Endothelial cell of umbilical vein (primary cell): Measurements from ENCODE around the gene RSRC1. TPM values are rescaled to one million over a fixed set of nuclear protein-coding genes. Genes with fewer than 3 reads are reported as not detected.

Experiments used
- BruUV-seq: library from RNA; stranded (reverse); fragments of 400-500 nt; replicated peaks from 2 replicates; lab custom pipeline; 2021; lab: Mats Ljungman, UMichigan
- CTCF ChIA-PET: fragments of 300-600, 350-600 bp; sonication (Branson Sonifier 250); formaldehyde crosslinking; loops from one replicate; lab custom pipeline; 2021; ENCODE audit warnings: antibody characterized with exemption, inconsistent platforms; lab: Charles Lee
- POLR2A ChIA-PET: fragments of 300-600, 350-600 bp; sonication (Branson Sonifier 250); formaldehyde crosslinking; loops from one replicate; lab custom pipeline; 2021; ENCODE audit warnings: antibody characterized with exemption, inconsistent platforms; lab: Charles Lee
- DNase-seq: peaks from one replicate; pipeline ENCODE4 v3.0.0-alpha.2; 2011; ENCODE audit warnings: low read depth, low spot score
- FAIRE-seq: peaks from 2 replicates; lab custom pipeline; 2011; peaks lifted over from hg19 to GRCh38; lab: Jason Lieb, UNC
- H2AFZ ChIP-seq: 2 replicates; pipeline ENCODE4 v1.6.0; 2012; ENCODE audit warnings: low read depth, low read length, control low read depth, inconsistent platforms
- H3K27ac ChIP-seq: 2 replicates; pipeline ENCODE4 v1.5.1; 2011; ENCODE audit warnings: low read depth, mild to moderate bottlenecking, control low read depth, low read length, moderate library complexity; ENCODE audit not compliant: insufficient read depth
- H3K27me3 ChIP-seq, 2 experiments: 2 replicates each; pipeline versions ENCODE4 v1.6.0 to v1.6.1; 2011; ENCODE audit warnings: low read length in 2 of 2, mixed read lengths in 1 of 2; ENCODE audit not compliant: control insufficient read depth in 2 of 2, insufficient read depth in 2 of 2
- H3K36me3 ChIP-seq, 2 experiments: 2 replicates in 1 of 2; 3 replicates in 1 of 2; pipeline ENCODE4 v1.5.1; 2011; ENCODE audit warnings: low read length in 2 of 2, mild to moderate bottlenecking in 1 of 2, moderate library complexity in 1 of 2; ENCODE audit not compliant: control insufficient read depth in 2 of 2, insufficient read depth in 2 of 2; ENCODE audit errors: extremely low read depth in 1 of 2
- H3K4me1 ChIP-seq: 3 replicates; pipeline ENCODE4 v1.5.1; 2011; ENCODE audit warnings: mild to moderate bottlenecking, low read length; ENCODE audit not compliant: control insufficient read depth, insufficient read depth; ENCODE audit errors: extremely low read depth
- H3K4me2 ChIP-seq: 2 replicates; pipeline ENCODE4 v1.6.1; 2011; ENCODE audit warnings: low read length, control low read depth, mixed read lengths; ENCODE audit not compliant: insufficient read depth
- H3K4me3 ChIP-seq, 3 experiments: fragments of 200-600 bp in 1 of 3; sonication (generic), shearing (Covaris generic) in 1 of 3; replicated peaks in 1 of 3; 2 replicates each; pipeline ENCODE4 v1.5.1; 2011 to 2016; ENCODE audit warnings: control low read depth in 3 of 3, low read length in 3 of 3, mild to moderate bottlenecking in 2 of 3, inconsistent platforms in 1 of 3, low read depth in 1 of 3, moderate library complexity in 1 of 3; ENCODE audit not compliant: insufficient read depth in 1 of 3
- H3K79me2 ChIP-seq: 2 replicates; pipeline ENCODE4 v1.6.0; 2012; ENCODE audit warnings: low read length, inconsistent platforms; ENCODE audit not compliant: control insufficient read depth, insufficient read depth
- H3K9ac ChIP-seq: replicated peaks from 2 replicates; pipeline ENCODE3; 2011; ENCODE audit warnings: low read length, control low read depth; ENCODE audit not compliant: insufficient read depth; ENCODE audit errors: extremely low read depth
- H3K9me1 ChIP-seq: replicated peaks from 3 replicates; pipeline ENCODE4 v1.6.0; 2011; ENCODE audit warnings: mild to moderate bottlenecking, low read length; ENCODE audit not compliant: control insufficient read depth, insufficient read depth; ENCODE audit errors: extremely low read depth
- H3K9me3 ChIP-seq: replicated peaks from 2 replicates; pipeline ENCODE4 v1.5.1; 2012; ENCODE audit warnings: low read length, inconsistent platforms; ENCODE audit not compliant: control insufficient read depth, insufficient read depth
- H4K20me1 ChIP-seq: replicated peaks from 2 replicates; pipeline ENCODE3; 2011; ENCODE audit warnings: mild to moderate bottlenecking, low read length; ENCODE audit not compliant: control insufficient read depth, insufficient read depth; ENCODE audit errors: extremely low read depth
- EZH2 ChIP-seq: IDR thresholded peaks from 2 replicates; pipeline ENCODE4 v1.6.1; 2012; ENCODE audit warnings: borderline replicate concordance, low read depth, mild to moderate bottlenecking, moderate library complexity, low read length, inconsistent platforms; ENCODE audit not compliant: severe bottlenecking
- FOS ChIP-seq: IDR thresholded peaks from 2 replicates; pipeline ENCODE4 v1.6.1; 2011; ENCODE audit warnings: mild to moderate bottlenecking, low read length, moderate library complexity, borderline replicate concordance; ENCODE audit not compliant: insufficient read depth
- GATA2 ChIP-seq: IDR thresholded peaks from 2 replicates; pipeline ENCODE4 v1.7.0; 2011; ENCODE audit warnings: low read depth, mild to moderate bottlenecking, moderate library complexity, mixed read lengths, low read length; ENCODE audit not compliant: insufficient read length, insufficient read depth
- JUN ChIP-seq: IDR thresholded peaks from 2 replicates; pipeline ENCODE4 v1.6.1; 2011; ENCODE audit warnings: borderline replicate concordance, low read depth; ENCODE audit not compliant: insufficient read length, insufficient read depth
- MYC ChIP-seq: IDR thresholded peaks from one replicate; pipeline ENCODE4 v1.6.1; 2011; ENCODE audit warnings: mild to moderate bottlenecking, low read depth, low read length
- POLR2A ChIP-seq: IDR thresholded peaks from 2 replicates; pipeline ENCODE4 v1.6.1; 2012; ENCODE audit warnings: low read depth, mild to moderate bottlenecking, control low read depth, low read length
- POLR2AphosphoS5 ChIP-seq: IDR thresholded peaks from 2 replicates; pipeline ENCODE4 v1.6.1; 2012; ENCODE audit warnings: low read depth, mild to moderate bottlenecking, control low read depth, low read length, moderate library complexity; ENCODE audit not compliant: insufficient read depth
- dilution Hi-C: fragments of 300-500 bp; cut with MboI; formaldehyde crosslinking; loops from one replicate; pipeline ENCODE4 v1.15.0; 2019; ENCODE audit warnings: low sequenced_read_pairs; ENCODE audit not compliant: extremely low pct_ligation_motif_present
- intact Hi-C: fragments of 100-400 bp; cut with micrococcal nuclease; formaldehyde crosslinking; loops from one replicate; pipeline ENCODE4 v1.10.0; 2022
- polyA plus RNA-seq, 4 experiments: library from polyadenylated mRNA; depleted of rRNA in 3 of 4; stranded (reverse) in 3 of 4; unstranded in 1 of 4; fragments of >200 nt; gene quantifications; 2 replicates each; pipeline versions ENCODE4 v1.2.1 to v1.2.3, GENCODE V29; 2011 to 2012; ENCODE audit warnings: missing spikeins in 1 of 4
- total RNA-seq: library from RNA; stranded (reverse); gene quantifications from 2 replicates; pipeline ENCODE4 v1.2.3, GENCODE V29; 2021
- TF ChIP-seq, protein P1 (sequence below), 2 donors: IDR thresholded peaks; 1 replicate in 1 of 2; 2 replicates in 1 of 2; pipeline ENCODE4 v1.5.1; 2011; ENCODE audit warnings: low read length in 2 of 2, mild to moderate bottlenecking in 2 of 2, moderate library complexity in 2 of 2, control low read depth in 1 of 2, inconsistent platforms in 1 of 2, low read depth in 1 of 2; ENCODE audit not compliant: insufficient read depth in 1 of 2; ENCODE audit errors: extremely low read depth in 1 of 2
- TF ChIP-seq, protein P2 (sequence below): IDR thresholded peaks from 2 replicates; pipeline ENCODE4 v1.6.1; 2011; ENCODE audit not compliant: insufficient read depth, insufficient read length

The RSRC1 gene
- total and polyA plus RNA-seq, 2 donors (not counting 3 experiments of a cell fraction or from before 2014, with no cell fraction given) = 1.8 to 25.4 TPM

DNA sequence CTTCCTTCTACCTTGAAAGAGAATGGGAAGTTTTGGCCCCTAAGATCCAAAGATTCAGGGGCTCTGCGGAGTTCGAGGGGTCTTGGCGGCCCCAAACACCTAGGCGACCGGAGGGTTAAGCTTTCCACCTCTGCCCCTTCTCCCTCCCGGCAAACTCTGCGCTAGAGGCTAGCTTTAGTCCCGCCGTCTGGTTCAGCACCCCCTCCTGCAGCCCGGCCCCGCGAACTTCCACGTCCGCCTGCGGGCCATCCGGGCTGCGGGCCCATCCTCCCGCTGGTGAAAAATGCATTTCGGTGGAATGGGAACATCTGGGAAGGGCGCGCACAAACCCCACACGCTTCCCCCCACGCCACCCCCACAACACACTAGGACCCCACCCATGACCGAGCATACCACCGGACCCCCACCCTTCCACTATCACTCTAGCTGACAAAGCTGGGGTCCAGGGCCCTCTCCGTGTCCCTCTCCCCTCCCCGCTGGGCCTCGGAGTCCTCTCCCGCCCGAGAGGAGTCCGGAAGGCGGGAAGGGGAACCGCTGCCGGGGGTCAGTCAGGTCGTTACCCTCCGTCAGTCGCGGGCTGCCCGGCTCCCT lies 4.7 kb upstream of the RSRC1 start:
- dilution Hi-C loops (no loop called here), intact Hi-C loops (loop anchor here (5.0 to 10.0 kb wide), 2 partner anchors 540 to 573 kb away; partner anchors contain the start of gene GFM1)
- Histone ChIP-seq H2AFZ (no peak overlapping the region), H3K4me2 (no peak overlapping the region), H4K20me1 (peaks cover 3% of the 10 kb centered on the region), H3K9me3 (no peaks in the 10 kb centered on the region), H3K27ac (no peak overlapping the region), H3K9me1 (no peaks in the 10 kb centered on the region), H3K36me3 (no peaks in the 10 kb centered on the region), H3K4me1 (peaks cover 8% of the 10 kb centered on the region), H3K4me3 (peak overlapping the region in 1 of 3 experiments; percentile 14), H3K79me2 (no peaks in the 10 kb centered on the region), H3K27me3 (peaks cover 67 to 94% of the 10 kb centered on the region in 2 experiments), H3K9ac (no peak overlapping the region)
- no TSS peak for BruUV-seq
- CTCF ChIA-PET = interaction anchor here (1.0 to 1.4 kb wide), 2 partner anchors 10 to 329 kb away, joined by 3 to 4 read pairs; no protein-coding TSS in a partner anchor
- POLR2A ChIA-PET = no interaction called here
- DNase-seq = no peak
- FAIRE-seq = no peak
- no peak for TF ChIP-seq JUN
- no peak for TF ChIP-seq MYC
- TF ChIP-seq, protein P1, sequence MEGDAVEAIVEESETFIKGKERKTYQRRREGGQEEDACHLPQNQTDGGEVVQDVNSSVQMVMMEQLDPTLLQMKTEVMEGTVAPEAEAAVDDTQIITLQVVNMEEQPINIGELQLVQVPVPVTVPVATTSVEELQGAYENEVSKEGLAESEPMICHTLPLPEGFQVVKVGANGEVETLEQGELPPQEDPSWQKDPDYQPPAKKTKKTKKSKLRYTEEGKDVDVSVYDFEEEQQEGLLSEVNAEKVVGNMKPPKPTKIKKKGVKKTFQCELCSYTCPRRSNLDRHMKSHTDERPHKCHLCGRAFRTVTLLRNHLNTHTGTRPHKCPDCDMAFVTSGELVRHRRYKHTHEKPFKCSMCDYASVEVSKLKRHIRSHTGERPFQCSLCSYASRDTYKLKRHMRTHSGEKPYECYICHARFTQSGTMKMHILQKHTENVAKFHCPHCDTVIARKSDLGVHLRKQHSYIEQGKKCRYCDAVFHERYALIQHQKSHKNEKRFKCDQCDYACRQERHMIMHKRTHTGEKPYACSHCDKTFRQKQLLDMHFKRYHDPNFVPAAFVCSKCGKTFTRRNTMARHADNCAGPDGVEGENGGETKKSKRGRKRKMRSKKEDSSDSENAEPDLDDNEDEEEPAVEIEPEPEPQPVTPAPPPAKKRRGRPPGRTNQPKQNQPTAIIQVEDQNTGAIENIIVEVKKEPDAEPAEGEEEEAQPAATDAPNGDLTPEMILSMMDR (IDR thresholded peaks at IDR 0.05; ENCODE audit: extremely low read depth in 1 of 2, insufficient read depth in 1 of 2, low read depth in 1 of 2, low read length in 2 of 2) = no peak
- TF ChIP-seq POLR2A = no peak
- TF ChIP-seq FOS = no peak
- TF ChIP-seq POLR2AphosphoS5 = no peak
- no peak for TF ChIP-seq EZH2
- TF ChIP-seq, protein P2, sequence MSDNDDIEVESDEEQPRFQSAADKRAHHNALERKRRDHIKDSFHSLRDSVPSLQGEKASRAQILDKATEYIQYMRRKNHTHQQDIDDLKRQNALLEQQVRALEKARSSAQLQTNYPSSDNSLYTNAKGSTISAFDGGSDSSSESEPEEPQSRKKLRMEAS = no peak
- TF ChIP-seq GATA2 = no peak
